HEK293T (cell line): ENCODE results near the gene MIEN1.
"Not testable (repeated sequence)": the region's sequence is repeated elsewhere in the genome, so short reads cannot be mapped to it uniquely, and the experiment has no call there.

Experiments
- CTCF ChIA-PET: fragments of 350-600 bp; formaldehyde crosslinking; extraction: SDS; loops from one replicate; lab custom pipeline; 2021; ENCODE audit warnings: antibody characterized with exemption, inconsistent platforms; lab: Yijun Ruan, JAX
- POLR2A ChIA-PET: fragments of 350-600 bp; formaldehyde crosslinking; extraction: SDS; loops from one replicate; lab custom pipeline; 2020; ENCODE audit warnings: antibody characterized with exemption, inconsistent platforms; lab: Yijun Ruan, JAX
- DNase-seq: peaks from one replicate; pipeline ENCODE4 v3.0.0; 2012; ENCODE audit warnings: mixed read lengths; ENCODE audit errors: extremely low spot score
- ARNT ChIP-seq: fragments of 450-650 bp; IDR thresholded peaks from 2 replicates; pipeline ENCODE4 v1.6.1; 2017; ENCODE audit warnings: mild to moderate bottlenecking
- BHLHE40 ChIP-seq: fragments of 450-650 bp; IDR thresholded peaks from 2 replicates; pipeline ENCODE4 v1.6.1; 2016; ENCODE audit warnings: mild to moderate bottlenecking, moderate library complexity, borderline replicate concordance
- CTBP1 ChIP-seq: fragments of 450-650 bp; IDR thresholded peaks from 2 replicates; pipeline ENCODE4 v1.6.1; 2016; ENCODE audit warnings: borderline replicate concordance
- ELF4 ChIP-seq: fragments of 450-650 bp; IDR thresholded peaks from 2 replicates; pipeline ENCODE4 v1.6.1; 2017; ENCODE audit warnings: antibody characterized with exemption
- FOXA1 ChIP-seq: fragments of 450-650 bp; IDR thresholded peaks from 2 replicates; pipeline ENCODE4 v1.6.1; 2016; ENCODE audit warnings: mild to moderate bottlenecking
- FOXK2 ChIP-seq: fragments of 450-650 bp; IDR thresholded peaks from 2 replicates; pipeline ENCODE4 v1.6.1; 2016; ENCODE audit warnings: mild to moderate bottlenecking
- FOXM1 ChIP-seq: fragments of 450-650 bp; IDR thresholded peaks from 2 replicates; pipeline ENCODE4 v1.6.1; 2017; ENCODE audit warnings: mild to moderate bottlenecking, borderline replicate concordance
- HDGF ChIP-seq: fragments of 450-650 bp; IDR thresholded peaks from 2 replicates; pipeline ENCODE4 v1.6.1; 2017; ENCODE audit warnings: antibody characterized with exemption, borderline replicate concordance
- L3MBTL2 ChIP-seq: fragments of 450-650 bp; conservative IDR thresholded peaks from 2 replicates; pipeline ENCODE4 v1.6.1; 2016; ENCODE audit warnings: mild to moderate bottlenecking
- LEF1 ChIP-seq: fragments of 450-650 bp; IDR thresholded peaks from 2 replicates; pipeline ENCODE4 v1.6.1; 2017; ENCODE audit warnings: mild to moderate bottlenecking, borderline replicate concordance
- NFRKB ChIP-seq: fragments of 450-650 bp; IDR thresholded peaks from 2 replicates; pipeline ENCODE4 v1.6.1; 2016; ENCODE audit warnings: mild to moderate bottlenecking, moderate library complexity
- PKNOX1 ChIP-seq: fragments of 450-650 bp; IDR thresholded peaks from 2 replicates; pipeline ENCODE4 v1.6.1; 2016
- SP1 ChIP-seq: fragments of 450-650 bp; IDR thresholded peaks from 2 replicates; pipeline ENCODE4 v1.6.1; 2017
- SUZ12 ChIP-seq: fragments of 450-650 bp; IDR thresholded peaks from 2 replicates; pipeline ENCODE4 v1.6.1; 2016; ENCODE audit warnings: mild to moderate bottlenecking
- TARDBP ChIP-seq: fragments of 450-650 bp; IDR thresholded peaks from 2 replicates; pipeline ENCODE4 v1.6.1; 2016
- ZNF384 ChIP-seq: fragments of 450-650 bp; IDR thresholded peaks from 2 replicates; pipeline ENCODE4 v1.6.1; 2016

Gene MIEN1

DNA sequence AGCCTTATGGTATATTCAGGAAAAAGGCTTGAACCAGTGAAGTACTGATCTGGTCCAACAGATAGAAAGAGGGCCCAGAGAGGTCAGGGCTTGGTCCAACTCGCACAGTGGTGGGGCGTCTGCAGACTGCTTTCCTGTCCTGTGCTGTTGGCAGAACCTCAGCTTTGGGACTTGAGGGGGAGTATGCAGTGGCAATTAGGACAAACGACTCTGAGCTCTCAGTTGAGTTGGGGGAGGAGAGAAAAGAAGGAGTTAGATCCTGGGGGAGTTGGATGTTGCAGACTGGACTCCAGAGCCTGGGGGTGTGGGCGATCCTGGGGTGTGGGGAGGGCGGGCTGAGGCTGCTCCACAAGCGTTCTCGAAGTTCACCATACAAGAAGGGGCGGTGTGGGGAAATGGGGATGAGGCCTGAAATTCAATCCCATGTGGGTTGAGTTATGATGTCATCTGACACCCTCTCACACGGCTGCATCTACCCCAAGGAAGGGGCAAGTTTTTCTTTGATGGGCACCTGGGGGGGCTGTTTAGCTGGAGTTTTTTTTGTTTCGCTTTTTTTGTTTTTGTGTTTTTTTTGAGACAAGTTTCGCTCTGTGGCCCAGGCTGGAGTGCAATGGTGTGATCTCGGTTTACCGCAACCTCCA is 22.0 kb upstream of the MIEN1 start:
- DNase-seq, result no peak
- TF ChIP-seq FOXA1 (no peak), ARNT (no peak), BHLHE40 (no peak), FOXK2 (no peak), FOXM1 (no peak)
- POLR2A ChIA-PET, result interaction anchor here (0.7 to 1.2 kb wide), 3 partner anchors 22 to 64 kb away, joined by 3 to 6 read pairs (median 3); partner anchors contain the start of genes MIEN1 and PGAP3
- CTCF ChIA-PET, result interaction anchor here (0.6 to 2.2 kb wide), 2 partner anchors 131 to 201 kb away, joined by 3 to 11 read pairs; no protein-coding TSS in a partner anchor

GRCh38 chr17:39751637-39752036 is 21.3 kb upstream of the MIEN1 start:
- POLR2A ChIA-PET, result no interaction called here
- CTCF ChIA-PET, result no interaction called here
- DNase-seq, result no peak
- TF ChIP-seq LEF1 (no peak), SUZ12 (no peak), ARNT (no peak), NFRKB (no peak), FOXK2 (no peak), ZNF384 (no peak), HDGF (no peak), BHLHE40 (no peak), L3MBTL2 (no peak), PKNOX1 (no peak)

DNA sequence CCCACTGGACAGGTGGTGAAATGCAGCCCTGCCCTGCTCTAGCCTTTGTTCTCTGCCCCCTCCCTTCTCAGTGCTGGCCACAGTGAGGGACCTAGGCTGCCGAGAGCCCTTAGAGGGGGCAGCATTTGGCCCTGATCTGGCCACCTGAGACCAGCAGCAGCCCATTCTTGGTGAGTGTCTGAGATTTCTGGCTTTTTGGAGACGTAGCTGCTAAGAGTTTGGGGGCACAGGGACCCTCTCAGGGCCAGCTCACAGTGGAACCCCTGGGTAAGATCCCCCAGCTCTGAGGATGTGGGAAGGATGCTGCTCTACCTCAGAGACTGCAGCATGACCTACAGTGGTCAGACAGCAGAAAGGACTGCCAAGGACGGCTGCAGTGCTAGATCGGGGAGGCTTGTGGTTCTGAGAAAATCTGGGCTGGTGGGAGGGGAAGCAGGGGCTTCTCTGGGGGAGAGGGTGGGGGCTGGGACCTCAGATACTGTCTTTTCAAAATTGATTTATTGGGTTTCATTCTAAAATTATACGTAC is 20.7 kb upstream of the MIEN1 start:
- TF ChIP-seq FOXA1 (no peak), SUZ12 (no peak)
- DNase-seq, result no peak
- POLR2A ChIA-PET, result no interaction called here
- CTCF ChIA-PET, result no interaction called here

DNA sequence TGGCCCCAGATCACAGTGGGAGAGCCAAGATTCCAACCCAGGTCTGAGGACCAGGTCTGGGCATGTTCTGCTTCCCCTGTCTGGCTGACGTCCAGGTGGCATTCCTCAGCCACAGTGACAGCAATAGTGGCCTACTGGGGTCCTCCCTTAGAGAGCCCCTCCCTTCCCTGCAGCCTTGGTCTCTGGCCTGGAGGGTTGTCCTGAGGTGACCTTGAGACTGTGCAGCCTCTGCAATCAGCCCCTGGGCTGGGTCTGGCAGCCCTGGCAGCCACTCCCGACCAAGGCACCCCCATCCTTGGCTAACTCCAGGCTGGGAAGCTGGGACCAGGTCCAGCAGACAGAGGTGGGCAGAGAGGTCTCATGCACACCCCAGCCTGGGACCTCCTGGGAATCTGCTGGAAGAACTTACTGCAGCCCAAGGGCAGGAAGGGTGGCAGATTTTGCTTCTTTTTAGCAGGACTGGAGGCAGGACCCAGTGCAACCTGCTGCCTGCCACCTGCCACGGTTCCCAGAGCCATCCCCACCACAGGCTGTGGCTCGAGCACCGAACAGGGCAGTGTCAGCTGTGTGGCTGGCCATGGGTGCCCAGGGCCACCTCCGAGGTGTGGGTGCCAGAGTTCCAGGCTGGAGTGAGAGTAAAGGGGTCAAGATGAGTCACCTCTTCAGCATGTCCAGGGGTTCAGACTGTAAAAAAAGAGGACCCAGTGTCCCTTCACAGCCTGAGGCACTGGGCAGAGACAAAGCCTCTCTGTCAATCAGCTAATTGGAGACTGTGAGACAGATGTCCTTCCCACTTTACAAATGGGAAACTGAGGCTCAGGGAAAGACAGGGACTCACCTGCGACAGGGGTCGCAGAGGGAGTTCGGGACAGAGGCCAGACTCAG is 20.0 kb upstream of the MIEN1 start:
- no peak for DNase-seq
- CTCF ChIA-PET, result no interaction called here
- POLR2A ChIA-PET, result no interaction called here

GRCh38 chr17:39748444-39749034 is 18.2 kb upstream of the MIEN1 start:
- CTCF ChIA-PET, result not testable (repeated sequence)

More for the DNA sequence above, 20.0 kb upstream of the MIEN1 start:
- no peak for TF ChIP-seq FOXA1
- no peak for TF ChIP-seq ARNT
- no peak for TF ChIP-seq L3MBTL2
- no peak for TF ChIP-seq ELF4
- TF ChIP-seq NFRKB, result no peak

GRCh38 chr17:39747745-39748144 is 17.4 kb upstream of the MIEN1 start:
- ChIA-PET CTCF (no interaction called here), POLR2A (interaction anchor here (1.1 kb wide), 1 partner anchor 18 kb away, joined by 3 read pairs; the partner anchor contains the start of gene MIEN1)
- no peak for DNase-seq
- TF ChIP-seq FOXA1 (no peak), ZNF384 (no peak), ARNT (no peak), FOXM1 (no peak), FOXK2 (no peak), TARDBP (no peak)

More at GRCh38 chr17:39748444-39749034, 18.2 kb upstream of the MIEN1 start:
- POLR2A ChIA-PET, DNase-seq: not testable (repeated sequence)

DNA sequence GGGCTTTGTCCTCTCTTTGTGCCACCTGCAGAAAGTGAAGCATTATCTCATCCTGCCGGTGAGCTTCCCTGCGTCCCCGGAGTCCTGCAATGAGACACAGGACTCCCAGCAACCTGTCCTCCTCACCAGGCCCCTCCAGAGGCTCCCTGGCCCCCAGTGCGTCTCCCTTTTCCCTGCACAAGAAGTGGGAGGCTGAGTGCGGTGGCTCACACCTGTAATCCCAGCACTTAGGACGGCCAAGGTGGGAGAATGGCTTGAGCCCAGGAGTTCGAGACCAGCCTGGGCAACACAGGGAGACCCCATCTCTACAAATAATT is 15.8 kb upstream of the MIEN1 start:
- CTCF ChIA-PET, result interaction anchor here (0.6 kb wide), 1 partner anchor 939 kb away, joined by 3 read pairs; no protein-coding TSS in a partner anchor
- no peak for DNase-seq
- TF ChIP-seq ARNT, result no peak
- POLR2A ChIA-PET, result no interaction called here

DNA sequence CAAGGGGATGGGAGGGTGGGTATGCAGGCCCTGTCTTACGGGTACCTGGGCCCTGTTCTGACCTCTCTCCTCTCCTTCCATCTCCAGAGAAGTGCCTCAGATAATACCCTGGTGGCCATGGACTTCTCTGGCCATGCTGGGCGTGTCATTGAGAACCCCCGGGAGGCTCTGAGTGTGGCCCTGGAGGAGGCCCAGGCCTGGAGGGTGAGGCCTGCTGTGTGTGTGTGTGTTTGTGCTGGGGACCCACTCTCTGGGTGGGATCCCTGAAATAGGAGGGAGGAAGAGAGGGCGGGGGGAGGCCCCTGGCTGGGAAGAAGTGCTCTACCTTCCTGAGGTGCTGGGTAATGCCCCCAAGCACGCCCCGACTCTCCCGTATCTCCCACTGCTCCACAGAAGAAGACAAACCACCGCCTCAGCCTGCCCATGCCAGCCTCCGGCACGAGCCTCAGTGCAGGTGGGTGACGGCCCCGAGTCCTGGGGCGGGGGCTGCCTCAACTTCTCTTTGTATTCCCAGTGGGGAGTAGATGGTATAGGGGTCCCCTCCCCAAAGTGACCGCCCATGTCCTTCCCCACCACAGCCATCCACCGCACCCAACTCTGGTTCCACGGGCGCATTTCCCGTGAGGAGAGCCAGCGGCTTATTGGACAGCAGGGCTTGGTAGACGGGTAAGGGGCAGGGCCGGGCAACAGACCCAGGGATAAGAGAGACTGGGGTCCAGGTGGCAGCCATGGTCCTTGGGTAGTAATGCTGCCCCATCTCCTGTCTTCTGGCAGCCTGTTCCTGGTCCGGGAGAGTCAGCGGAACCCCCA is 15.2 kb upstream of the MIEN1 start:
- POLR2A ChIA-PET, result no interaction called here

More for the DNA sequence above, 15.2 kb upstream of the MIEN1 start:
- CTCF ChIA-PET, result no interaction called here
- TF ChIP-seq BHLHE40 (no peak), L3MBTL2 (no peak), HDGF (no peak), CTBP1 (no peak), FOXA1 (no peak), SP1 (no peak), NFRKB (no peak), ZNF384 (no peak), FOXM1 (no peak), ARNT (no peak), TARDBP (no peak), LEF1 (no peak), SUZ12 (no peak), PKNOX1 (no peak), ELF4 (no peak), FOXK2 (no peak)
- DNase-seq, result no peak
